HG03469 (cell line): ENCODE measurements around the gene NSG1.

Experiments used
- ATAC-seq: cut with Tn5 transposase; IDR thresholded peaks from one replicate; pipeline ENCODE4 v1.9.1; 2021; ENCODE audit warnings: mild to moderate bottlenecking, moderate library complexity, moderate number of reproducible peaks; ENCODE audit not compliant: unreplicated experiment

The NSG1 gene

GRCh38 chr4:4395371-4395770 is 8.5 kb downstream of the NSG1 start:
- no peak for ATAC-seq

DNA sequence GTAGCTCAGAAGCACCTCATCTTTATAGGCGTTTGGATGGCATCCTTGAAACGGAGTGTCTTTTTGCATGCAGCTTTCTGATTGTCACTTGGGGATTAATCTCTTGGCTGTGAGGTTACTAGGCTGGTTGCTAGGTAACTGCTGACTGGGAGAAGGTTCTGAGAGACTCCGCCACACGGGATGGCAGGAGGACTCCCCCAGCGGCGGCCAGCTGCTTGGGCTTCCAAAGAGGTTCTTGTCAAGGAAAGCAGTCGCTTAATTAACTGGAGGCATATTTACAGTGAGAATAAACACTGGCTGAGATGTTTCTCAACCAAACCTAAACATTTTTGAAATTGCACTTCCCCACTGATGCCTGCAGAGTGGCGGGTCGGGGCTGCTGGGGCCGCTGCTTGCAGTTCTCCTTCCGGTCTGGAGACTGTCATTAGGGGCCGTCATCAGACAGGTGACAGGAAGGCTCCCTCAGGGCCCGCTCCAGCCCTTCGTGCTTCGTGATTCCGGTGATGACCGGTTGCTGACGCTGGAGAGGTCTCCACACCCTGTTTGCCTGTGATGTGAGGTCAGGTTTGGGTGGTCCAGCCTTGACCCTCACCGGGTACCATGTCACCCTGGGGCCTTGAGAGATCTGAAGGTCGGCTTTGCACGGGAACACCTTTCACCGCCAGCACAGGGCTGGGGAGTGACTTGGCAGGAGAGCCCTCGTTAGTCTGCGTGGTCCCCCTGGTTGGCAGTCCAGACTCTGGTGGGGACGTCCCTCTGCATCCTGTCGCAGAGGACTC is 9.1 kb downstream of the NSG1 start:
- peak; percentile 64 for ATAC-seq

DNA sequence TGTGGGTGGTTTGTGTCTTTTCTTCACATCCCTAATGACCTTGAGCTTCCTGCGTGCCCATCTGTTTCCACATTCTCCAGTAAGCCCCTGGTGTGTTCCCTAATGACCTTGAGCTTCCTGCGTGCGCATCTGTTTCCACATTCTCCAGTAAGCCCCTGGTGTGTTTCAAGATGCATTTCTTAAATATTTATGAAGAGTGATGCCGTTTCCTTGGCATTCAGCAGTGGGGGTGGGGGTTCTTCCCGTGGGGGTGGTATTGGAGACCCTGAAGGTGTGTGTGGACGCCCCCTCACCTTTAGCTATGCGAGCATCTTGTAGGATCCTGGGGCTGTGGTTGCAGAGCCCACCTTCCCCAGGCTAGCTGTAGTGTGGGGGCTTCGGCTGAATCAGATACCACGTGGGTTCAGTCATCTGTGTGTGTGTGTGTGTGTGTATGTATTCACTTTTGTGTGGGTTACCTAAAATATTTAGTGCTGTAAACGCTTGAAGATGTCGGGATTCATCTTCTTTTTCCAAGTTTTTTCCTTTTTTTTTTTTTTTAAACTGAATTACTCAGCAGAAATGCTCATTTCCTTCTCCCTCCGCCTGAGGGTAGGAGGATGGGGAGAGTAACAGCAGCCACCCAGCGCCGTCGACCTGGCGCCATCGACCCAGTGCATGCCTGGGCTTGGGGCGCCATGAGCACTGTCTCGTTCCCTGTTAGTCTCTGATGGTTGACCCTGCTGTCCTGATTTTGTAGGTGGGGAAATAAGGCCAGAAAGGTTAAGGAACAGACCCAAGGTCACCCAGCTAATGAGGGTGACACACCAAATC is 9.9 kb downstream of the NSG1 start:
- ATAC-seq, result no peak

- no peak for ATAC-seq
These were observed 10.5 kb downstream of the NSG1 start for GRCh38 chr4:4397441-4397819.

DNA sequence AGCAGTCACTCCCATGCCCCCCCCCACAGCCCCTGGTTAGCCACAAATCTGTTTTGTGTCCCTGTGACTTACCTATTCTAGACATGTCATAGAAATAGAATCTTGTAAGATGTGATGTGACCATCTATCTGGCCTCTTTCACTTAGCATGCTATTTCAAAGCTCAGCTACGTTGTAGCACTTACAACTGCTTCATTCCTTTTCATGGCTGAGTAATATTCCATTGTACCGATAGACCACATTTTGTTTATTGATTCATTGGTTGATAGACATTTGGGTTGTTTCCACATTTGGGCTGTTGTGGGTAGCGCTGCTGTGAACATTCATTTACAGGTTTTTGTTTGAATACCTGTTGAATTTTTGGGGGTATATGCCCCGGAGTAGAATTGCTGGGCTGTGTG is 11.5 kb downstream of the NSG1 start:
- ATAC-seq, result no peak

- ATAC-seq, result no peak
These were observed 14.1 kb downstream of the NSG1 start for GRCh38 chr4:4401036-4401435.

DNA sequence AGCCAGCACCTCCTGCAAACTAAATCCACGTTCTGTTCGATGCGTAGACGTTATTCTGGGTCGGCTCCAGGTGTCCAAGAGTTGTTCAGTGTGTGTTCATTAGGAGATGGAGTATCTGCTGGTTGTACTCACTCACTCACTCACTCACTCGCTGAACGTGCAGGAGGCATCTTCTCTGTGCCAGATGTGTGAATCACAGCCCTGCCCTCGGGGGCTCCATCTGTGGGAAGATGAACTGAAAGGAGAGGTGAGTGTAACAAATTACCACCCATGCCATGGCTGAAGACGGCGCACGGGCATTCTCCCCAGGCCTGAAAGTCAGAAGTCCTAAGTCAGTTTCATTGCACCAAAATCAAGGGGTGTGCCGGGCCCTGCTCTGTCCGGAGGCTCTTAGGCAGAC is 16.1 kb downstream of the NSG1 start:
- no peak for ATAC-seq

DNA sequence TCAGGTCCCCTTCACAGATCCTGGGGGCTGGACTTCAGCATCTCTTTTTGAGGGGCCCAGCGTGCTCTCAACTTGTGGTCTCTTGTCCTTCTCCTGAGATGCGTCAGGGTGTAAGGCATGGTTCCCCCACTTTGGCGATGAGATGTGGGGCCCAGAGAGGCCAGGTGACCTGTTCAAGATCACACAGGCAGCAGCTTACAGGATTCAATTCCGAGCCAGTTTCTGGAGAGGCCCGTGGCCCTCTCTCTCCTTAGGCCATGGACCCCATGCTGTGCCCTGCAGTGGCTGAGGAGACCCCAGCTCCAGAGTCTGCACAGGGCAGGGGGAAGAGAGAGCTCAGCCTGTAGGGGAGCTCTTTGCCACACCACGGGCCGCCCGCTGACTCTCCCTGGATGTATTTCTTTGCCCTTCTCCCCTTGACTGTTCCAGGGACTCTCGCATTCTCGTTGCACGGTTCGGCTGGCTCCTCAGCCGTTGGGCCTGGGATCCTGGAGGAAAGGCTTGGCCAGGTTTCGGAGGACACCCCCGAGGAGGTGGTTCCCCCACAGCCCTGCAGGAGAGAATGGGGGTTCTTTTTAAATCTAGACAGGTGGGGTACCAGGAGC is 18.6 kb downstream of the NSG1 start:
- ATAC-seq, result no peak

- ATAC-seq, result no peak
These were observed 19.8 kb downstream of the NSG1 start for GRCh38 chr4:4406455-4407298.

- ATAC-seq, result no peak
These were observed 20.6 kb downstream of the NSG1 start for GRCh38 chr4:4407299-4408131.

DNA sequence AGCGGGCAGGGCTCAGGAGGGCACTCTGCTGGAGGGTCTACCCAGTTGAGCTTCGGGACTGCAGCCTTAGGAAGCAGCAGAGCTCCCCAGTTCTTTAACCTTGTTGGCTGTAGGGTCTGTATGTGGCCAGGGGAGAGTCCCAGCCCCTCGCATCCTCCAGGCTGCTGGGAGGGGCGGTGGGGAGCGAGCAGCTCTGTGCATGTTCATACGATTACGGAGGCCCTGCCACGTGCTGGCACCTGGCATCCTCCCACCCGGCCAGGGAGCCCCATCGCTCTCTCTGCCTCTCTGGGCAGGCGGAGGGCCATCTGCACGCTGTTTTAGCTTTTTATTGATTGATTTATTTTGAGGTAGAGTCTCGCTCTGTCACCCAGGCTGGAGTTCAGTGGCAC is 21.2 kb downstream of the NSG1 start:
- no peak for ATAC-seq

DNA sequence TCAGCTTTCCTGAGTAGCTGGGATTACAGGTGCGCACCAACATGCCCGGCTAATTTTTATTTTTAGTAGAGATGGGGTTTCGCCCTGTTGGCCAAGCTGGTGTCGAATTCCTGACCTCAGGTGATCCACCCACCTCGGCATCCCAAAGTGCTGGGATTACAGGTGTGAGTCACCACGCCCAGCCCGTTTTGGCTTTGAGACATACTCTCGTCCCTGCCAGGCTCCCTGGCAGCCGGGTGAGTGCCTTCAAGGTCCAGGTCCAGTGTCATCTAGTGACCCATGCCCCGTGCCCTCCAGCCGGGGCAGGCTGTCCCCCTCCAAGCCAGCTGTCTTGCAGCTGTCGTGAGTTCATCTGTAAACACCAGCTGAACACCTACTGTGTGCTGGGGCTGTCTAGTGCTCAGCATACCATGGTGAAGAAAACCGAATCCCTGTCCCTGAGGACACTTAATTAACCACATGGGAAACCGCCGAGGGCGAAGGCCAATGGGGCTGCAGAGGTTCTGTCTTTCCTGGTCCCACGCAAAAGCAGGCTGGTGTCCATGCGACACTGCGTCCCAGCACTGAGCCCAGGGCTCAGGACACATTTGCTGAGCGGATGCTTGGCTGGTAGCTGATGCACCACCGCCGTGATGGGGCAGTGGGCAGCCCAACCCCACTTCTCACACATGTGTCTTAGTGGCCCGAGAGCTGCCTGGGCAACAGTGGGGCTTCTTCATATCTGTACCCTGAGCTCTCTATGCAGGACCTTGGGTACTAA is 21.9 kb downstream of the NSG1 start:
- no peak for ATAC-seq

- no peak for ATAC-seq
These were observed 22.7 kb downstream of the NSG1 start for GRCh38 chr4:4409416-4410115.

- ATAC-seq, result no peak
These were observed 23.4 kb downstream of the NSG1 start for GRCh38 chr4:4410271-4410670.

DNA sequence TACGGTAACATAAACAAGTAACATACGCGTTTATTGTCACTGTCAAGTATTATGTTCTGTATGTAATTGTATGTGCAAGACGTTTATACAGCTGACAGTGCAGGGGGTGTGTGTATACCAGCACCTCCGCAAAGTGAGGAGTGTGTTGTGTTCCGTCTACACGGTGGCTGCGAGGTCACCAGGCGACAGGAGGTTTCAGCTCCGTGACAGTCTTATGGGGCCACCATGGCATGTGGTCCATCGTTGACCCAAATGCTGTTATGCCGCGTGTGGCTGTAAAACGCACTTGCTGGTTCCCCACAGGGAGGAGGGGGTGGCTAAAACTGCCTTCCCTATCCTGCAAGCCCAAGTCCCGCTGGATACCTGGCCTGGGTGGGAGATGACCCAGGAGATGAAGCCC is 25.0 kb downstream of the NSG1 start:
- ATAC-seq, result no peak

DNA sequence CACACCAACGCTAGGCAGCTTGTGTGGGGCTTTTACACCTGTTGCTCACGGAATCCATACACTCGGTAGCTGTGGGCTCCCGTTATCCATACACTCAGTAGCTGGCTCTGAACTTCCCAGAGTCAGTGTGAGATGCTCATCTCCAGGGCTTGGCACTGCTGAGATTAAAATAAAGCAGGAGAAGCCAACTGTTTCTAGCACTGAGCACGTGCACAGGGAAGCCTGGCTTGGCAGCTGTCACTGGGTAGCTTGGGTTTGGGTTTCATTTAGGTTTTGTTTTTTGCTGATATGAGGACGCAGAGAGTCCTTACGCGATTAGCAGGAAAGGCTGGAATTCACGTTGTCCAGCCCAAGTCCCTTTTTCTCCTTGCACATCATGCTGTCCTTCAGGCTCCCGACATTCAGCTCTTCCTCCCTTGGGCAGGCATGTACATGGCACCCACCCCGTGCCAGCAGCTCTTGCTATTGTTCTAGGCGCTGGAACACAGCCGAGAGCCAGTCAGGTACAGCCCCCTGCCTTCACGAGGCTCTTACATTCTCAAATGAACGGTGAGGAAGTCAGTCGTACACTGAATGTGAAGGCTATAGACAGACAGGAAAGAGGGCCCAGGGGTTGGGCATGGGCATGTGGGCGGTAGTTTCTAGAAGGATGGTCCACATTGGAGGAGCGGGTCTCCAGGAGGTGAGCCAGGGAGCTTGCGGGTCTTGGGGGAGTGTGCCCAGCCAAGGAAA is 25.9 kb downstream of the NSG1 start:
- ATAC-seq, result no peak

- no peak for ATAC-seq
These were observed 26.4 kb downstream of the NSG1 start for GRCh38 chr4:4413373-4413725.

- ATAC-seq, result no peak
These were observed 26.9 kb downstream of the NSG1 start for GRCh38 chr4:4413806-4414205.
